GM12892 (cell line): ENCODE measurements around the gene CACHD1.

Experiments
- DNase-seq: peaks from one replicate; pipeline ENCODE4 v3.0.0; 2011; ENCODE audit not compliant: insufficient read length
- FAIRE-seq: peaks from 2 replicates; lab custom pipeline; 2011; peaks lifted over from hg19 to GRCh38; lab: Jason Lieb, UNC
- POLR2A ChIP-seq: IDR thresholded peaks from 2 replicates; pipeline ENCODE4 v1.6.1; 2011; ENCODE audit warnings: low read depth, low read length, control low read depth
- POLR2AphosphoS5 ChIP-seq: IDR thresholded peaks from 2 replicates; pipeline ENCODE4 v1.6.1; 2011; ENCODE audit warnings: low read depth, low read length, control low read depth
- TAF1 ChIP-seq: IDR thresholded peaks from 2 replicates; pipeline ENCODE4 v1.6.1; 2011; ENCODE audit warnings: low read depth, mild to moderate bottlenecking, control low read depth, low read length, borderline replicate concordance

CACHD1 gene

DNA sequence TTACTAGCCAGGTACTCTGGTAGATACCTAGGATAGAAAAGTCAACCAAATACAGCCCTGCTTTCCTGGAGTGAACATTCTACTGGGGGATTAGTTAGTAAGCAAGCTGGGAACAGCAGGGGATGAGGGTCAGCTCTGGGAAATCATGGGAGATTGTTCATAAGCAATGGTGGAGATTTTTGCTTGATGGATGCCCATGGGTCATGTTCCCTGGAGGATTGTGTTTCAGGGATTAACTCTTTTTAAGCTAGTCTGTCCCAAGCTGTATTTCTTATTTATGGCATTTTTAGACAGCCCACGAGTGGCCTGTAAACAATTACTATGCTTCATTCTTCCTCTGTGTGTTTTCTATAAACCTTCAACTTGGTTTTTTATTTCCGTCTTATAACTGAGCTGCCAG lies 18.9 kb downstream of the CACHD1 start:
- no peak for DNase-seq
- FAIRE-seq, result no peak
- TF ChIP-seq TAF1, result no peak
- no peak for TF ChIP-seq POLR2AphosphoS5
- TF ChIP-seq POLR2A, result no peak

DNA sequence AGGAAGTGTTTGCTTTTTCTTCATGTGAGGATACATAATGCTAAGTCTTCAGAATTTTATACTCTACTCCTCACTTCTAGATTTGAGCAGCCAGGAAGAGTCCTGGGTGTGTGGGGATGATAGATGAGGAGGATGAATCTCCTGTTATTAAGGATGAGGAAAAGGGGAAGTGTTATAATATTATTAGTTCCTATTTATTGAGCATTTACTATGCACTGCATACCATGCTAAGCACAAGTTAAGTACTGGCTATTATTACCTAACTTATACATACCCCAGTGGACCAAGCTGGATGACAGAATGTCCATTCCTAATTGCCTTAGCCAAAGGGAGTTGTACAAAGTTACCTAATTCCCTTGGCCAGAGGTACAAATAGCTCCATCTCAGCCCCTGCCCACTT lies 19.8 kb downstream of the CACHD1 start:
- TF ChIP-seq TAF1 (no peak), POLR2A (no peak), POLR2AphosphoS5 (no peak)
- no peak for FAIRE-seq
- DNase-seq, result no peak

DNA sequence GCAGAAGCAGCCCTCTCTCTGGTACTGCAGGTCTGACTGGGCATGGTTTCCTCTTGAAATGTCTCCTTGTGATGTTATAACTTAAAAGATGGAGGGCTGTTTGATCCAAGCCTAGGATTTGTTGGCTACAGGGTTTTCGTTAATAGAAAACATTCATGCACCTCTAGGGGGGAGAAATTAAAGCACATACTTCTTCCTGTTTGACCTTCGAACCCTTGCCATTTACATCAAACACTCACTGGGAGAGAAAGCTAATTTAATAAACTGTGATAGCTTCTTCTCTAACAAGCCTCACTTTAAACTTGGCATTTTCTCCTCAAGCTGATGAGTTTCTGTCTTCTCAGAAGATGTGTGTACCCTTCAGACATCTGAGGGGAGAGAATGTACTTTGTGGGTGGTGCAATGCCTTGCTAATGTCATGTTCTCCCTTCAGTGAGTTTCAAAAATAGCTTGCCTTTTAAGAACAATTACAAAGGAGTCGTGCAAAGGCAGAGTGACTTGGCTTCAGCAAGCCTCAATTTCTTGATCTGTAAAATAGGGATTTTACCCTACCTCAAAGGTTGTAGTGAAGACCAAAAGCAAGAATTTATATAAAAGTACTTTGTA lies 20.4 kb downstream of the CACHD1 start:
- no peak for FAIRE-seq
- DNase-seq, result no peak
- TF ChIP-seq POLR2AphosphoS5, result no peak
- TF ChIP-seq POLR2A, result no peak
- no peak for TF ChIP-seq TAF1

DNA sequence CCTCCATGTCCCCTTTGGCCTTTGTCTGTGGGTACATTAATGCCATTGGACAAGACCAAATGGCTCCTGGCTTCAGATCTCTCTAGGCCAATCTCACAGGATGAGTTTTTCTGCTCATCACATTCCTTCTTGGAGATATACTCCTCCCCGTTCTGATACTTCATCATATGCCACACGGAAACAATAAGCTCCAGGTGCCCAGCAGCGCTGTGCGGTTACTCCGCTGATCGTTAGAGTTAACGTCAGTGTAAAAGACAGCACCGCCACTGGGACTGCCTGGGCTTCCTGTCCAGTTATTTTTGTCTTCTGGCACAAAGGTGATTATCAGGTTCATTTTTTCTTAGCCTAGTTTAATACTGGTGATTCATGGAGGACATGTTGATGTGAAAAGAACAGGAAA lies 22.5 kb downstream of the CACHD1 start:
- no peak for FAIRE-seq
- TF ChIP-seq POLR2A, result no peak
- TF ChIP-seq POLR2AphosphoS5, result no peak
- TF ChIP-seq TAF1, result no peak
- no peak for DNase-seq

DNA sequence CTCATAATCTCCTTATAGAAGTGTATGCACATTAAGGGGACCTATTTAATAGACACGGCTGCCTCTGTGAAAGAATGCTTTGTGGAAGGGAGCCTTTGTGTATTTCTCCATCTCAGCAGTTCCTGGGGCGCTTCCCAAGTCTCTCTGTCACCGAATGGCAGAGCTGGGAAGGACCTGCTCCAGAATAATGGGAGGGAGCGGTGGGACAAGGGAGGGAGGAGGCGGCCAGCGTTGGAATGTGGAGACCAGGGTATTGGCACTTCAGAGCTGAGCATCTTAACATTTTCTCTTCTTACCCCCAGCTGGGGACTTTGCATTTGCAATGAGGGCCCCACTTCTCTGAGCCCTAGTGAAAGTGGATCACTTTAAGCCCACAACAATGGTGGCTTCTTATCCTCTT lies 23.9 kb downstream of the CACHD1 start:
- FAIRE-seq (no peak), DNase-seq (no peak)
- TF ChIP-seq TAF1, result no peak
- no peak for TF ChIP-seq POLR2AphosphoS5

DNA sequence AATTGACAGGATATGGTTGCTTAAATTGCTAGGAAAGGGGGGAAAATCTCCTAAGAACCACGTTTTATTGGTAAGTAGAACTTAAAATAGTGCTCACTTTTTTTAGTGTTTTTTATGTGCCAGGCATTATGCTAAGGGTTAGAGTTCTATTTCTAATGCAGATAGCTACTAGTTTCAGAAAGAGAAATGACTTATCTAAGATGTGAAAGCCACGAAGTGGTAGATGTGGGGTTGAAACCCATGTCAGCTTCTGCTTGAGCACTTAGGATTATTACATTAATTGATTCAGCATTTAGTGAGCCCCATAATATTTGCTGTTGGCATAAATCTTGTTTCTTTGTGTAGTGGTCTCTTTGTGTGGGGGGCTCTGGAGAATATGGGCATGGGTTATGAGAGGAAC lies 24.7 kb downstream of the CACHD1 start:
- FAIRE-seq, result no peak
- TF ChIP-seq POLR2A (no peak), POLR2AphosphoS5 (no peak), TAF1 (no peak)
- DNase-seq, result no peak

DNA sequence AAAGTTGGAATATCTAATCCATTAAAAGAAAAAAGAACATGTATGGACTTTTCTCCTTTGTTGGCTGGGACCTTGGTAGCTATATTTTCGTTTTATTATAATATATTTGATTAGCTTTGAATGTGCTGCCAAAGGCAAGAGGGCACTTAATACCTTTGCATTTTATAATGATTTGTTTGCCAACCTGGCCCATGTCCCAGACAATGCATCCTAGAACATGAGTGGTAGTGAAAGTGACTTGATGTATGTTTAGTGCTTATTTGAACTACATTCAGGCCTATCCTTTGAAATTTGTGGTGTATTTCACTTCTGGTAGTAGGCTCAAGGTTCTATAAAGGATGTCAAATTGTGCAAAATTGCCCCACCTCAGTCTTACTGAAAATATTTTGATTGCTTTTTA lies 25.9 kb downstream of the CACHD1 start:
- DNase-seq, result no peak

DNA sequence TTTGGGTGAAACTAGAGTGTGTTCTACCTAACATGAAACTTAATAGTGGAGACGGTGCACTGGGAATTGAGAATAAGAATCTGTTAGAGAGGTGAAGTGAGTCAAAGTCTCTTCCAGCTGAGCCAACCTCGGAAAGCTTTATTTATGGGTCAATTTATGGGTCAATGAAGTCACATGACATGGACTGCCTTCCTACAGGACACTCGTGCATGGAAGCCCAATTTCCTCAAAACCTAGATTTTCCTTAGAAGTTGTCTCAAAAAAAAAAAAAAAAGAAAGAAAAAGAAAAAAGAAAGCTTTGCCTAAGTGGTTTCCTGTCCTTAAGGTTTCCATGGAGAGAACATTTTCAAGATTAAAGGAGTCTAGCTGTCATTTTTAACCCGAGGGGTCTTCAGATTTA lies 26.7 kb downstream of the CACHD1 start:
- DNase-seq (no peak), FAIRE-seq (no peak)
- no peak for TF ChIP-seq POLR2A
- no peak for TF ChIP-seq TAF1

More for the DNA sequence above, 25.9 kb downstream of the CACHD1 start:
- TF ChIP-seq POLR2AphosphoS5 (no peak), POLR2A (no peak), TAF1 (no peak)
- no peak for FAIRE-seq

DNA sequence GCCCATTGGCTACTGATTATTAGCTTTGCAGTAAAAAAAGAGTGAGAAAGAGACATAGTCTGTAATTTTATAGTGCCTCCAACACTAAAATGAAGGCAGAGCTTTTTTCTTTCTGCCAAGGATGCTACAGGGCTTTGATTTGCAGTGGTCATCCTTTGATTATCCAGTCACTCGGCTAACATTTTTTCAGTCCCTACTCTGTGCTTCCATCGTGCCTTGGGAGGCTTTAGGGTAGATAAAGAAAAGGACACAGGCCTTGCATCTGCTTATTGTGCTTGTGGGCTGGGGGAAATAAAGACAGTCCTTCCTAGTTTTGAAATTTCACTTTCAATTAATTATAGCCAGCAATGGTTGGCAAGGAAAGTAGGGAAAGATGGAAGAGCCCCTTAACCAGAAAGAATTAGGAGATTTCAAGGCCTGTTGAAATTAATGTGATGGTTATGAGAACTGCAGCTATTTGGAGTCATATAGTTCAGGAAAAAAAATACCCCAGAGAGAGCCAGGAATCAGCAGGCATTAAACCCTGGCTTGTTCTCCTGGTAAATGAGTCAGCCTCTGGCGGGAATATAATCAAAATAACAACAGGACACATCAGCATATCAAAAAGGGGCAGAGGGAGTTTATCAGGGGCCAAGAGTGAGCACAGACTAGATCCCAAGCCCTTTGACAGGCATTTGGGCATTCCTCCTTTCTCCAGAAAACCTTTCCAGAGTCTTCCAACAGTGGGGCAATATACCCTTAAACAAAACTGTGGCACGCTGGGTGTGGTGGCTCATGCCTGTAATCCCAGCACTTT lies 27.4 kb downstream of the CACHD1 start:
- TF ChIP-seq TAF1 (no peak), POLR2AphosphoS5 (no peak), POLR2A (no peak)
- DNase-seq (no peak), FAIRE-seq (no peak)

DNA sequence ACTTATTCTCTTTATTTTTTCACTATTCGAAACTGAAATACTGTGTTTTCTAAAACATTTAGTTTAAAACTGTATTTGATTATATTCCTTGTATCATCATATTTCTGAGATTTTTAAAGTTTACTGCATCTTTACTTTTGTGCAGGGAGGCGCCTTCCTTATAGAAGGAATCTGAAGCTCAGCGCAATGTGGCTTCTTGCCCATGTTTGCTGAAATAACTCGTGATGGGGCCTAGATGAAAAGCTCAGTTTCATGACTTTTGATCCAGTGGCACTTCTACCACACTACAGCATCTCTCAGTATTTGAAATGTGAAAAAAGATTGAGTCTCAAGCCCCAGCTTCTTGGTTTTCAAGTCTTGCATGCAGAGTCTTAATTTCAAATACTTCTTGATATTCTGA lies 28.4 kb downstream of the CACHD1 start:
- FAIRE-seq, result no peak
- DNase-seq, result no peak
- TF ChIP-seq TAF1 (no peak), POLR2AphosphoS5 (no peak), POLR2A (no peak)

DNA sequence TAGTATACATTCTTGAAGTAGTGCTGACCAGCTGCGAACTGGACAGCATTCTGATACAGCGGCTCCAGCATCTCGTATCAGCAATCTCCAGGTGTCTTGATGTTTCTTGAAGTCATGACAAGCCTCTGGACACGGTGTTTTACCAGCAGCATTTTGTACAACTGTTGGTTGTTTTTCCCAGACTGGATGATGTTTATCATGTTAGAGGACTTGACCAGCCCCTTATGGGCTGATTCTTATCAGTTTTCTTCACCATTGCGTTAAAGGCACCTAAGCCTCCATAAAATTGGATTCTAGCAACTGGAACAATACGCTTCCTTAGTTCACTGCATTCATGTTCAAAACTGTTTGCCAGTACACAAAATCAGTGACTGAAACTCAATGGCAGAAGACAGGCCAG lies 29.1 kb downstream of the CACHD1 start:
- no peak for TF ChIP-seq POLR2A
- no peak for TF ChIP-seq TAF1
- TF ChIP-seq POLR2AphosphoS5, result no peak
- no peak for FAIRE-seq
- DNase-seq, result no peak

DNA sequence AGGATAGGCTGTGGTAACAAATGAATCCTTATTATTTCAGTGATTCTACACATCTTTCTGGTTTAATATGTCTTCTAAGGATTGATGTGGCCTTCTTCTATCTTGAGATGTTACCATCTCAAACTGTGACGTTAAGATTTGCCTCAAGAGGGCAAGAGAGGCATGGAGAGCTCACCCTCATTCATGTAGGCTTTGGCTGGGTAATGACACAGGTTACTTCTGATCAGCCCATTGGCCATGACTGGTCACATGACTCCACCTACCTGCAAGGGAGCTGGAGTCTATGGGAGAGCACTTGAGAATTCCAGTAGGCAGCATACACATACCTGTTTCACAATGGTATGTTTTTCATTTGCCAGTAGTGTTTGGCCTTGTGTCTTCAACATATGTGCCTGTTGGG lies 30.0 kb downstream of the CACHD1 start:
- TF ChIP-seq POLR2A (no peak), POLR2AphosphoS5 (no peak), TAF1 (no peak)
- FAIRE-seq, result no peak
- DNase-seq, result no peak

DNA sequence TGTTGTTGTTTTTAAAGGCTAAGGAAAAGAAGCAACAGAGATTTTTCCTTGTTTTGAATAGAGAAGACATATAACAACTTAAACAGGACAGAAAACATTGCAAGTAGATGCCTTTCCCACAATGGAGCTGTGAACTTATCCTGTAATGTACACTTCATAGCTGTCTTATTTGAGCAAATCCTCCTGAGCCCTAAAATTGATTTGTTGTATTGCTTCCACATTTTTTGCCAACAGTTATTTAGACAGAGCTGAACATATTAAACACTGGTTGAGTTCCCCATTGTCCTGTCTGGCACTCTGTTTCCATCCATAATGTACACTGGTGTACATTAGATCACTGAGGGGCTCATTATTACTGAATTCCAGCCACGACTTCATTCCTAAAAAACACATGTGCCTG lies 32.2 kb downstream of the CACHD1 start:
- FAIRE-seq, result no peak
- TF ChIP-seq POLR2AphosphoS5 (no peak), POLR2A (no peak), TAF1 (no peak)
- no peak for DNase-seq

DNA sequence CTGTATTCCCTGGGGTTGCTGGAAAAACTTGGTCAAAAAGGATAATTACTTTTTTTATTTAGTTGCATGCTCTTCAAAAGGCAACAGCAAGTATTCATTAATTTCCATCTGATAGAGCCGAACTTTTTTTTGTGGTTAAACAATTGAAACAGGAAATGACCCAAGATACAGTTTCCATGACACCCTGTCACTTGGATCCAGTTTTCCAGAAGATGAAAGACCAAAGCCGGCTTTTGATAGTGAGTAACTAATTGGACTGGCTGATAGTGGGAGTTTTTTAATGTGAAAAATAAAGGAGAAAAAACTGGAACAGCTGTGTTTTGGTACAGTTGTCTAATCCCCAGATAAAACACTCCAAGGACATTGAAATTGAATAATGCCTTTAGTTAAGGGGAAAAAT lies 33.0 kb downstream of the CACHD1 start:
- DNase-seq (no peak), FAIRE-seq (no peak)
- no peak for TF ChIP-seq POLR2AphosphoS5
- TF ChIP-seq TAF1, result no peak
